Measurements from ENCODE around the gene ANKRD63.

- TF ChIP-seq CTCF (IDR thresholded peaks at IDR 0.05) (no peak), POLR2AphosphoS5 (IDR thresholded peaks at IDR 0.05) (no peak)
These were observed 12.4 kb downstream of the ANKRD63 start for GRCh38 chr15:40270246-40270995.
